Raji (cell line): Measurements from ENCODE around the gene WASF2.

Source experiments
- POLR2A ChIP-seq: IDR thresholded peaks from 2 replicates; pipeline ENCODE4 v1.6.1; 2011; ENCODE audit warnings: low read depth, low read length, control low read depth; ENCODE audit not compliant: insufficient read depth

Gene WASF2

GRCh38 chr1:27366411-27367159, 123.4 kb downstream of the WASF2 start, which contains the start of gene MAP3K6:
Gene MAP3K6 (minus strand): TSS chr1:27366961. CDS start chr1:27366597, 364 bp downstream.
- no peak for TF ChIP-seq POLR2A

GRCh38 chr1:27366113-27366410, 123.9 kb downstream of the WASF2 start:
- no peak for TF ChIP-seq POLR2A

GRCh38 chr1:27365372-27366112, 124.4 kb downstream of the WASF2 start:
- peak; percentile 50; the same call in 1 of the 2 replicates for TF ChIP-seq POLR2A

GRCh38 chr1:27364696-27365371, 125.1 kb downstream of the WASF2 start:
- no peak for TF ChIP-seq POLR2A

- no peak for TF ChIP-seq POLR2A
Measured at GRCh38 chr1:27363766-27364695, 125.9 kb downstream of the WASF2 start.

- no peak for TF ChIP-seq POLR2A
Measured at GRCh38 chr1:27361553-27361952, 128.4 kb downstream of the WASF2 start.

GRCh38 chr1:27361044-27361402, 128.9 kb downstream of the WASF2 start:
- no peak for TF ChIP-seq POLR2A

- no peak for TF ChIP-seq POLR2A
Measured at GRCh38 chr1:27360159-27361043, 129.6 kb downstream of the WASF2 start.

GRCh38 chr1:27359822-27360158, 130.2 kb downstream of the WASF2 start:
- no peak for TF ChIP-seq POLR2A

GRCh38 chr1:27358928-27359313, 131.0 kb downstream of the WASF2 start:
- no peak for TF ChIP-seq POLR2A

GRCh38 chr1:27358038-27358927, 131.7 kb downstream of the WASF2 start:
- TF ChIP-seq POLR2A: no peak

- TF ChIP-seq POLR2A: no peak
Measured at GRCh38 chr1:27357281-27358037, 132.5 kb downstream of the WASF2 start.
